BE2C (cell line): Measurements from ENCODE around the gene MISP3.

Experiments used
- DNase-seq: peaks from one replicate; pipeline ENCODE4 v3.0.0-alpha.2; 2020
- H3K27me3 ChIP-seq: fragments of 250-450 bp; sonication (Bioruptor Pico); 2 replicates; pipeline ENCODE4 v1.5.1; 2020; ENCODE audit warnings: mild to moderate bottlenecking
- H3K36me3 ChIP-seq: fragments of 250-450 bp; sonication (Bioruptor Pico); 2 replicates; pipeline ENCODE4 v1.5.1; 2020; ENCODE audit warnings: mild to moderate bottlenecking
- H3K4me1 ChIP-seq: fragments of 250-450 bp; sonication (Bioruptor Pico); 2 replicates; pipeline ENCODE4 v1.5.1; 2020
- H3K4me3 ChIP-seq: 2 replicates; pipeline ENCODE4 v1.5.1; 2011; ENCODE audit warnings: low read depth, low read length
- H3K9me3 ChIP-seq: fragments of 250-450 bp; sonication (Bioruptor Pico); 2 replicates; pipeline ENCODE4 v1.5.1; 2020
- TF ChIP-seq, protein P1 (sequence below): IDR thresholded peaks from 2 replicates; pipeline ENCODE4 v1.5.1; 2012; ENCODE audit warnings: mild to moderate bottlenecking, low read depth, low read length

MISP3 gene

GRCh38 chr19:14053032-14053431 is 19.6 kb upstream of the MISP3 start:
- no peaks in the 10 kb centered on the region for H3K4me1 ChIP-seq
- no peaks in the 10 kb centered on the region for H3K9me3 ChIP-seq
- TF ChIP-seq, protein P1, sequence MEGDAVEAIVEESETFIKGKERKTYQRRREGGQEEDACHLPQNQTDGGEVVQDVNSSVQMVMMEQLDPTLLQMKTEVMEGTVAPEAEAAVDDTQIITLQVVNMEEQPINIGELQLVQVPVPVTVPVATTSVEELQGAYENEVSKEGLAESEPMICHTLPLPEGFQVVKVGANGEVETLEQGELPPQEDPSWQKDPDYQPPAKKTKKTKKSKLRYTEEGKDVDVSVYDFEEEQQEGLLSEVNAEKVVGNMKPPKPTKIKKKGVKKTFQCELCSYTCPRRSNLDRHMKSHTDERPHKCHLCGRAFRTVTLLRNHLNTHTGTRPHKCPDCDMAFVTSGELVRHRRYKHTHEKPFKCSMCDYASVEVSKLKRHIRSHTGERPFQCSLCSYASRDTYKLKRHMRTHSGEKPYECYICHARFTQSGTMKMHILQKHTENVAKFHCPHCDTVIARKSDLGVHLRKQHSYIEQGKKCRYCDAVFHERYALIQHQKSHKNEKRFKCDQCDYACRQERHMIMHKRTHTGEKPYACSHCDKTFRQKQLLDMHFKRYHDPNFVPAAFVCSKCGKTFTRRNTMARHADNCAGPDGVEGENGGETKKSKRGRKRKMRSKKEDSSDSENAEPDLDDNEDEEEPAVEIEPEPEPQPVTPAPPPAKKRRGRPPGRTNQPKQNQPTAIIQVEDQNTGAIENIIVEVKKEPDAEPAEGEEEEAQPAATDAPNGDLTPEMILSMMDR = no peak
- no peak for DNase-seq
- no peak overlapping the region for H3K4me3 ChIP-seq
- H3K27me3 ChIP-seq = no peaks in the 10 kb centered on the region
- H3K36me3 ChIP-seq = no peaks in the 10 kb centered on the region

DNA sequence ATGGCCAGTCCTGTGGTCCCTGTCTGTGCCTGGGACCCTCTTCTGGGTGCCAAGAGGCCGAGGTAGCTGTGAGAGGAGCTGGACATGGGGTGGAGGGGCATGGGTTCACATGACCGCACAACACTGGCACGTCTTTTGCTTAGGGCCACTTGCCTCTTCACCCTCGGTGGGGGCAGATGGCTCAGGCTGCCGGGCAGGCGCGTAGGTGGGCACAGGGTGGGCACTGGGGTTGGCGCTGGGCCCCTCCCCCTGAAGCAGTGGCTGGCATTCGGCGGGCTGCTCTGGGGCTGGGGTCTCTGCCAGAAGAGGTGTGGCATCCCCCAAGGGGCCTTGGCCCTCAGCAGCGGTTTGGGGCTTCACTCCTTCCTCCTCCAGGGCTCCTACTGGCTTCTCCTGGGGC is 19.1 kb upstream of the MISP3 start:
- Histone ChIP-seq H3K4me1 (no peaks in the 10 kb centered on the region), H3K4me3 (no peak overlapping the region), H3K27me3 (no peaks in the 10 kb centered on the region), H3K9me3 (no peaks in the 10 kb centered on the region), H3K36me3 (no peaks in the 10 kb centered on the region)
- TF ChIP-seq, protein P1 = no peak
- DNase-seq = no peak

DNA sequence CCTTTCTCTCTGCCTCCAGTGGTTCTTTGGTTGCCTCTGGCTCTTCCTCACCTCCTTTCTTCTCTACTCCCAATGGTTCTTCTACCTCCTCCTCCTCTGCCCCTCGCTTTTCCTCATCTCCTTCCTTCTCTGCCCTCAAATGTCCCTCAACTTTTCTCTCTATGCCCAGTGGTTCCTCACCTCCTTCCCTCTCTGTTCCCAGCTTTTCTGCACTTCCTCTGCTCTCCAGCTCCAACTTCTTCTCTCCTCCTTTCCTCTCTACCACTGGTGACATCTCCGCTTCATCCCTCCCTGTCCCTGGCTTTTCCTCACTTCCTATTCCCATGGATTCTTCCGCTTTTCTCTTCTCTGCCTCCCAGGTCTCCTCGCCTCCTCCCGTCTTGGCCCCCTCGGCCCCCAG is 18.5 kb upstream of the MISP3 start:
- Histone ChIP-seq H3K36me3 (no peaks in the 10 kb centered on the region), H3K4me1 (no peaks in the 10 kb centered on the region), H3K27me3 (no peaks in the 10 kb centered on the region), H3K4me3 (no peak overlapping the region), H3K9me3 (no peaks in the 10 kb centered on the region)
- DNase-seq = no peak
- TF ChIP-seq, protein P1 = no peak

DNA sequence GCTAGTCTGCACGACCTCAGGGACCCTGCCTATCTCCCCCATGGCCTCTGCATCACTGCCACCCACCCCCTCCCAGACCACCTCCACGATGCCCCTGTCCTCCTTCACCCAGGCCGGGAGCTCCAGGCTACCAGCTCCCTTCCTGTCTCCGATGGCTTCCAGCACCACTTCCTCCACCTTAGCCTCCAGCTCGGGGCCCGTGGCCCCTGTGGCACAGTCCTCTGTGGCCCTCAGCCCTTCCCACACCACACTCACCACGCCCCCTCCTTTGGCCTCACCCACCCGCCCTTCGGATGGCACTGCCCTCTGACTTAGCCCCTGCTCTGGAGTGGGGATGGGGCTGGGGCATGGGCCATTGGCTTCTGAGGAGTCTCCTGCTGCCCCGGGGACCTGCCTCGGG is 17.9 kb upstream of the MISP3 start:
- TF ChIP-seq, protein P1 = no peak
- Histone ChIP-seq H3K4me1 (no peaks in the 10 kb centered on the region), H3K4me3 (no peak overlapping the region), H3K36me3 (no peaks in the 10 kb centered on the region), H3K27me3 (no peaks in the 10 kb centered on the region), H3K9me3 (no peaks in the 10 kb centered on the region)
- DNase-seq = no peak

GRCh38 chr19:14055396-14055795 is 17.2 kb upstream of the MISP3 start:
- no peak overlapping the region for H3K4me3 ChIP-seq
- H3K9me3 ChIP-seq = no peaks in the 10 kb centered on the region
- H3K4me1 ChIP-seq = no peaks in the 10 kb centered on the region
- H3K36me3 ChIP-seq = no peaks in the 10 kb centered on the region
- no peaks in the 10 kb centered on the region for H3K27me3 ChIP-seq
- DNase-seq = no peak
- TF ChIP-seq, protein P1 = no peak

GRCh38 chr19:14056069-14056666 is 16.4 kb upstream of the MISP3 start:
- no peak for DNase-seq
- no peaks in the 10 kb centered on the region for H3K27me3 ChIP-seq
- TF ChIP-seq, protein P1 = no peak

More at GRCh38 chr19:14056069-14056666, 16.4 kb upstream of the MISP3 start:
- no peaks in the 10 kb centered on the region for H3K36me3 ChIP-seq
- H3K4me1 ChIP-seq = no peaks in the 10 kb centered on the region
- H3K4me3 ChIP-seq = no peak overlapping the region
- H3K9me3 ChIP-seq = no peaks in the 10 kb centered on the region
